ENCODE measurements around the gene MUC4. TPM values are rescaled to one million over a fixed set of nuclear protein-coding genes. Genes with fewer than 3 reads are reported as not detected.

MUC4 gene
- total and polyA plus RNA-seq, 9 of the 15 experiments (the other 6 are each of a cell fraction or from before 2014, with no cell fraction given): under 0.01 to 0.21 (median 0.10) TPM; not detected in 4

GRCh38 chr3:195835791-195836190 is 24.1 kb upstream of the MUC4 start:
- WGBS (ENCODE audit: insufficient coverage, low coverage, missing lambda C conversion rate): 36% methylated on average over 13 of the region's 14 CpGs
- no peak for DNase-seq (ENCODE audit: extremely low read depth in 1 of 4, low spot score in 3 of 4)
- intact Hi-C loops (cut with micrococcal nuclease): no loop called here
- H3K9me3 ChIP-seq (replicated peaks; ENCODE audit: control insufficient read depth, insufficient read depth, low read depth, low read length): no peaks in the 10 kb centered on the region
- H3K4me2 ChIP-seq (ENCODE audit: insufficient read depth, low read length): no peak overlapping the region
- no peak overlapping the region for H2AFZ ChIP-seq (ENCODE audit: low read depth, low read length)
- POLR2A ChIA-PET: interaction anchor here (0.7 kb wide), 1 partner anchor 15 kb away, joined by 4 read pairs; no protein-coding TSS in a partner anchor
- CTCF ChIA-PET (ENCODE audit: low intra/inter-chr PET ratio): no interaction called here
- no peak overlapping the region for H3K4me3 ChIP-seq
- in situ Hi-C loops (cut with MboI): no loop called here
- no peak overlapping the region; a peak in 1 of 4 replicates for H3K9ac ChIP-seq (ENCODE audit: insufficient read depth in 1 of 2, low read depth in 2 of 2, low read length in 2 of 2)
- BruUV-seq (replicated peaks): no TSS peak
- no peaks in the 10 kb centered on the region for H3K79me2 ChIP-seq (ENCODE audit: control insufficient read depth, insufficient read depth, low read length)
- FAIRE-seq: no peak
- H3K9me1 ChIP-seq (ENCODE audit: control insufficient read depth, insufficient read depth, low read length): no peaks in the 10 kb centered on the region
- H3K4me1 ChIP-seq (replicated peaks in 1 of 2; ENCODE audit: control insufficient read depth in 2 of 2, insufficient read depth in 2 of 2, low read length in 2 of 2): peaks cover 5 to 16% of the 10 kb centered on the region in 2 experiments; a peak in 3 of 5 replicates
- no peak overlapping the region for H3K27ac ChIP-seq (ENCODE audit: extremely low read depth, low read depth, low read length)
- H3K36me3 ChIP-seq (ENCODE audit: control insufficient read depth, insufficient read depth, low read length): no peaks in the 10 kb centered on the region
- H4K20me1 ChIP-seq (replicated peaks; ENCODE audit: control insufficient read depth, insufficient read depth, low read length): no peaks in the 10 kb centered on the region
- peaks cover 3 to 29% of the 10 kb centered on the region in 2 experiments; a peak in 4 of 5 replicates for H3K27me3 ChIP-seq (ENCODE audit: control insufficient read depth in 2 of 2, insufficient read depth in 2 of 2, low read length in 2 of 2)
- ATAC-seq: no peak; the same call in 2 of the 3 replicates
- TF ChIP-seq NR0B1 (IDR thresholded peaks at IDR 0.05; ENCODE audit: partially characterized antibody): no peak
- TF ChIP-seq ZNF232 (CRISPR knock-in tag; IDR thresholded peaks at IDR 0.05): no peak
- TF ChIP-seq PKNOX1 (IDR thresholded peaks at IDR 0.05): no peak
- TF ChIP-seq RBM22 (IDR thresholded peaks at IDR 0.05; ENCODE audit: low read depth, low read length, poor library complexity, severe bottlenecking): no peak
- no peak for TF ChIP-seq RNF2 (IDR thresholded peaks at IDR 0.05)
- no peak for TF ChIP-seq ZBED1 (IDR thresholded peaks at IDR 0.05)
- no peak for TF ChIP-seq PHF21A (IDR thresholded peaks at IDR 0.05; ENCODE audit: borderline replicate concordance, low read depth)
- TF ChIP-seq ZNF699 (CRISPR knock-in tag; IDR thresholded peaks at IDR 0.05; ENCODE audit: insufficient replicate concordance): no peak
- TF ChIP-seq NFIX (CRISPR knock-in tag; IDR thresholded peaks at IDR 0.05; ENCODE audit: low read depth): no peak
- no peak for TF ChIP-seq ZNF165 (CRISPR knock-in tag; IDR thresholded peaks at IDR 0.05; ENCODE audit: borderline replicate concordance)
- TF ChIP-seq AFF1 (IDR thresholded peaks at IDR 0.05; ENCODE audit: low read depth in 1 of 2, partially characterized antibody in 2 of 2): no peak
- TF ChIP-seq PHB2 (IDR thresholded peaks at IDR 0.05; ENCODE audit: low read depth): no peak
- no peak for TF ChIP-seq TBP (optimal IDR thresholded peaks at IDR 0.05; ENCODE audit: low read depth, low read length)
- no peak for TF ChIP-seq TSHZ1 (CRISPR knock-in tag; IDR thresholded peaks at IDR 0.05)

All from K562 (cell line).